Neural progenitor cell (in vitro differentiated cells): ENCODE data around the gene MSTN. TPM values are rescaled to one million over a fixed set of nuclear protein-coding genes. Genes with fewer than 3 reads are reported as not detected.

Source experiments
- DNase-seq: peaks from one replicate; pipeline ENCODE4 v3.0.0-alpha.2; 2016; ENCODE audit warnings: low spot score
- H2AFZ ChIP-seq: fragments of 200-600 bp; sonication (generic); replicated peaks from 2 replicates; pipeline ENCODE4 v1.6.1; 2016; ENCODE audit warnings: antibody characterized with exemption
- H3F3A ChIP-seq: fragments of 200-600 bp; sonication (generic); 2 replicates; pipeline ENCODE4 v1.6.1; 2016; ENCODE audit warnings: antibody characterized with exemption, low read depth
- H3K27ac ChIP-seq: fragments of 200-600 bp; sonication (generic); 2 replicates; pipeline ENCODE4 v1.5.1; 2016; ENCODE audit warnings: mild to moderate bottlenecking
- H3K27me3 ChIP-seq: fragments of 200-600 bp; sonication (generic); 2 replicates; pipeline ENCODE4 v1.6.1; 2016; ENCODE audit warnings: mild to moderate bottlenecking, moderate library complexity
- H3K36me3 ChIP-seq: fragments of 200-600 bp; sonication (generic); 2 replicates; pipeline ENCODE4 v1.5.1; 2016
- H3K4me1 ChIP-seq: fragments of 200-600 bp; sonication (generic); 2 replicates; pipeline ENCODE4 v1.6.1; 2016; ENCODE audit warnings: mixed run types
- H3K4me2 ChIP-seq: fragments of 200-600 bp; sonication (generic); 2 replicates; pipeline ENCODE4 v1.6.1; 2016
- H3K4me3 ChIP-seq: fragments of 200-600 bp; sonication (generic); 2 replicates; pipeline ENCODE4 v1.5.1; 2016
- H3K79me2 ChIP-seq: fragments of 200-600 bp; sonication (generic); 2 replicates; pipeline ENCODE4 v1.6.1; 2016; ENCODE audit warnings: low read depth
- H3K9ac ChIP-seq: fragments of 200-600 bp; sonication (generic); 2 replicates; pipeline ENCODE4 v1.6.1; 2016
- H3K9me3 ChIP-seq: fragments of 200-600 bp; sonication (generic); 2 replicates; pipeline ENCODE4 v1.5.1; 2016; ENCODE audit warnings: low read depth
- H4K20me1 ChIP-seq: fragments of 200-600 bp; sonication (generic); 2 replicates; pipeline ENCODE4 v1.6.1; 2016; ENCODE audit warnings: low read depth
- H3K27ac Mint-ChIP-seq: 3 replicates; pipeline ENCODE4 v1.8.0; 2021; ENCODE audit warnings: mixed read lengths
- H3K27me3 Mint-ChIP-seq: 2 replicates; pipeline ENCODE4 v1.8.0; 2022; ENCODE audit warnings: low read depth, mild to moderate bottlenecking, inconsistent platforms, moderate library complexity, mixed read lengths; ENCODE audit not compliant: insufficient read depth
- H3K36me3 Mint-ChIP-seq: 3 replicates; pipeline ENCODE4 v1.8.0; 2021; ENCODE audit warnings: mixed read lengths
- H3K4me1 Mint-ChIP-seq: 3 replicates; pipeline ENCODE4 v1.8.0; 2021; ENCODE audit warnings: mixed read lengths
- H3K4me3 Mint-ChIP-seq: 3 replicates; pipeline ENCODE4 v1.8.0; 2021; ENCODE audit warnings: mild to moderate bottlenecking, moderate library complexity, mixed read lengths
- H3K9me3 Mint-ChIP-seq: 3 replicates; pipeline ENCODE4 v1.8.0; 2020; ENCODE audit warnings: mixed read lengths
- EZH2 ChIP-seq: fragments of 200-600 bp; sonication (generic); IDR thresholded peaks from 2 replicates; pipeline ENCODE4 v1.6.1; 2017; ENCODE audit warnings: antibody characterized with exemption, mild to moderate bottlenecking, moderate library complexity
- EZH2phosphoT487 ChIP-seq: fragments of 200-600 bp; sonication (generic); IDR thresholded peaks from 2 replicates; pipeline ENCODE4 v1.6.1; 2017; ENCODE audit warnings: antibody characterized with exemption
- total RNA-seq: library from RNA; depleted of rRNA; stranded (reverse); fragments of >200 nt; gene quantifications from 2 replicates; pipeline ENCODE4 v1.2.3, GENCODE V29; 2015; ENCODE audit warnings: low replicate concordance
- TF ChIP-seq, protein P1 (sequence below): fragments of 200-600 bp; sonication (generic); IDR thresholded peaks from 2 replicates; pipeline ENCODE4 v1.5.1; 2017; ENCODE audit warnings: antibody characterized with exemption, mild to moderate bottlenecking

Gene MSTN
- total RNA-seq, 1 donor from 2014 or later, result 0.54 TPM

DNA sequence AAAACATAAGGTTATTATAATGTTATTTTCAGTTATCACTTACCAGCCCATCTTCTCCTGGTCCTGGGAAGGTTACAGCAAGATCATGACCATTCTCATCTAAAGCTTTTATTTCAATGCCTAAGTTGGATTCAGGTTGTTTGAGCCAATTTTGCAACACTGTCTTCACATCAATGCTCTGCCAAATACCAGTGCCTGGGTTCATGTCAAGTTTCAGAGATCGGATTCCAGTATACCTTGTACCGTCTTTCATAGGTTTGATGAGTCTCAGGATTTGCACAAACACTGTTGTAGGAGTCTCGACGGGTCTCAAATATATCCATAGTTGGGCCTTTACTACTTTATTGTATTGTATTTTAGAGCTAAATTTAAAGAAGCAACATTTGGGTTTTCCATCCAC is 2.5 kb downstream of the MSTN start:
- no peak overlapping the region for H3K9ac ChIP-seq
- H2AFZ ChIP-seq, result no peak overlapping the region
- no peak overlapping the region for H3K4me2 ChIP-seq
- H3K79me2 ChIP-seq, result no peaks in the 10 kb centered on the region
- TF ChIP-seq EZH2 (no peak), EZH2phosphoT487 (no peak)
- TF ChIP-seq, protein P1, sequence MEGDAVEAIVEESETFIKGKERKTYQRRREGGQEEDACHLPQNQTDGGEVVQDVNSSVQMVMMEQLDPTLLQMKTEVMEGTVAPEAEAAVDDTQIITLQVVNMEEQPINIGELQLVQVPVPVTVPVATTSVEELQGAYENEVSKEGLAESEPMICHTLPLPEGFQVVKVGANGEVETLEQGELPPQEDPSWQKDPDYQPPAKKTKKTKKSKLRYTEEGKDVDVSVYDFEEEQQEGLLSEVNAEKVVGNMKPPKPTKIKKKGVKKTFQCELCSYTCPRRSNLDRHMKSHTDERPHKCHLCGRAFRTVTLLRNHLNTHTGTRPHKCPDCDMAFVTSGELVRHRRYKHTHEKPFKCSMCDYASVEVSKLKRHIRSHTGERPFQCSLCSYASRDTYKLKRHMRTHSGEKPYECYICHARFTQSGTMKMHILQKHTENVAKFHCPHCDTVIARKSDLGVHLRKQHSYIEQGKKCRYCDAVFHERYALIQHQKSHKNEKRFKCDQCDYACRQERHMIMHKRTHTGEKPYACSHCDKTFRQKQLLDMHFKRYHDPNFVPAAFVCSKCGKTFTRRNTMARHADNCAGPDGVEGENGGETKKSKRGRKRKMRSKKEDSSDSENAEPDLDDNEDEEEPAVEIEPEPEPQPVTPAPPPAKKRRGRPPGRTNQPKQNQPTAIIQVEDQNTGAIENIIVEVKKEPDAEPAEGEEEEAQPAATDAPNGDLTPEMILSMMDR, result no peak
- H3K9me3 ChIP-seq, result no peaks in the 10 kb centered on the region
- H3K27ac ChIP-seq, result no peak overlapping the region
- no peak for DNase-seq
- no peaks in the 10 kb centered on the region for H3K36me3 ChIP-seq
- Mint-ChIP-seq H3K4me1 (no peaks in the 10 kb centered on the region), H3K36me3 (no peaks in the 10 kb centered on the region), H3K27ac (no peak overlapping the region), H3K9me3 (no peaks in the 10 kb centered on the region), H3K4me3 (no peak overlapping the region), H3K27me3 (no peaks in the 10 kb centered on the region)
- no peaks in the 10 kb centered on the region for H4K20me1 ChIP-seq
- no peaks in the 10 kb centered on the region for H3K27me3 ChIP-seq
- no peaks in the 10 kb centered on the region for H3K4me1 ChIP-seq
- no peak overlapping the region for H3K4me3 ChIP-seq
- H3F3A ChIP-seq, result no peaks in the 10 kb centered on the region

DNA sequence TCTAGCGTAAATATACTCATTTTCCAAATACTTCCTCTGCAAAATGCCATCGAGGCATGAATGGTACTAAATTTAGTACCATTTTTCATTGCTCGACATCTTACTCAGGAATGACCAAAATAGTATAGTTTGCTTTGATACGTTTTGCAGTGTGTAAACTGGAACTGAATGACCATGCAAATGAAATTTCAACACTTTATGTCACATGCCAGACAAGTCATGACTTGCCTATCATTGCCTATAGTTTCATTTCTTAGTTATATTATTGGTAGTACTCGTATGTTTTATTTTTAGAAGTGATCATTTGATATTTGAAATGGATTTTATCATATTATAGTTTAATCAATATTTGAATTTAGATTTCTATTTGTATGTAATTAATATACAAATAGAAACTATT is 9.1 kb downstream of the MSTN start:
- Histone ChIP-seq H3K79me2 (no peaks in the 10 kb centered on the region), H3K9me3 (no peaks in the 10 kb centered on the region), H3K27me3 (no peaks in the 10 kb centered on the region), H4K20me1 (no peaks in the 10 kb centered on the region), H3K9ac (no peak overlapping the region), H2AFZ (no peak overlapping the region), H3K4me2 (no peak overlapping the region), H3K4me1 (no peaks in the 10 kb centered on the region), H3F3A (no peaks in the 10 kb centered on the region), H3K27ac (no peak overlapping the region), H3K4me3 (no peak overlapping the region), H3K36me3 (no peaks in the 10 kb centered on the region)
- Mint-ChIP-seq H3K4me3 (no peak overlapping the region), H3K4me1 (no peaks in the 10 kb centered on the region), H3K9me3 (no peaks in the 10 kb centered on the region), H3K27me3 (no peaks in the 10 kb centered on the region), H3K36me3 (no peaks in the 10 kb centered on the region), H3K27ac (no peak overlapping the region)
- TF ChIP-seq EZH2phosphoT487 (no peak), EZH2 (no peak)
- TF ChIP-seq, protein P1, result no peak
- DNase-seq, result no peak

DNA sequence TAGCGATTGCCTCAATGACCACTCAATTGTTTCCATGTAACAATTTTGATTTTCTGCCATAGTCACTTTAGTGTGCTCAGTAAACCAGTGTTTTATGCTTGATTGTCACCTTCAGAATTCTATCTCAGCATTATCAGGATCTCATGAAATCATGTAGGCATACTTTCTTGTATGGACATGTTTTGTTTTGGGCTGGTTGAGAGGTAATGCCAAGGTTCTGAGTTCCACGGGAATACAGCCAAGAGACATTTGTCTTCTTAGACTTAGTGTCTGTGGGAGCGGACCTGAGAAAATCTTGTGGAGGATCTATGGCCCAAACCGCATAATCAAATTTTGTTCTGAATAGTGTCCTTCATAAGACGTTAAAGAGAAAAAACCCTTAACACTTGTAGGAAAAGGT is 10.2 kb downstream of the MSTN start:
- Mint-ChIP-seq H3K4me1 (no peaks in the 10 kb centered on the region), H3K4me3 (no peak overlapping the region), H3K27me3 (no peaks in the 10 kb centered on the region), H3K9me3 (no peaks in the 10 kb centered on the region), H3K27ac (no peak overlapping the region), H3K36me3 (no peaks in the 10 kb centered on the region)
- DNase-seq, result no peak
- no peaks in the 10 kb centered on the region for H3K79me2 ChIP-seq
- no peaks in the 10 kb centered on the region for H3K27me3 ChIP-seq
- no peak overlapping the region for H3K9ac ChIP-seq
- no peaks in the 10 kb centered on the region for H3F3A ChIP-seq
- no peaks in the 10 kb centered on the region for H4K20me1 ChIP-seq
- no peak overlapping the region for H3K27ac ChIP-seq
- no peaks in the 10 kb centered on the region for H3K36me3 ChIP-seq
- no peak overlapping the region for H2AFZ ChIP-seq
- no peak overlapping the region for H3K4me3 ChIP-seq
- no peaks in the 10 kb centered on the region for H3K9me3 ChIP-seq
- TF ChIP-seq EZH2 (no peak), EZH2phosphoT487 (no peak)
- TF ChIP-seq, protein P1, result no peak
- no peak overlapping the region for H3K4me2 ChIP-seq
- H3K4me1 ChIP-seq, result no peaks in the 10 kb centered on the region
